ENCODE data around the gene PATZ1. TPM values are rescaled to one million over a fixed set of nuclear protein-coding genes. Genes with fewer than 3 reads are reported as not detected.

The PATZ1 gene
- total RNA-seq, 4 donors from 2014 or later: 9.2 to 38.8 (median 25.1) TPM

GRCh38 chr22:31343235-31344191 is 2.6 kb downstream of the PATZ1 start:
- DNase-seq: peak in 1 of 2 donors; percentile 40
- intact Hi-C loops (cut with DNase I; ENCODE audit: low total_unique reads): no loop called here
- H3K27me3 ChIP-seq: no peaks in the 10 kb centered on the region
- TF ChIP-seq, protein P1, sequence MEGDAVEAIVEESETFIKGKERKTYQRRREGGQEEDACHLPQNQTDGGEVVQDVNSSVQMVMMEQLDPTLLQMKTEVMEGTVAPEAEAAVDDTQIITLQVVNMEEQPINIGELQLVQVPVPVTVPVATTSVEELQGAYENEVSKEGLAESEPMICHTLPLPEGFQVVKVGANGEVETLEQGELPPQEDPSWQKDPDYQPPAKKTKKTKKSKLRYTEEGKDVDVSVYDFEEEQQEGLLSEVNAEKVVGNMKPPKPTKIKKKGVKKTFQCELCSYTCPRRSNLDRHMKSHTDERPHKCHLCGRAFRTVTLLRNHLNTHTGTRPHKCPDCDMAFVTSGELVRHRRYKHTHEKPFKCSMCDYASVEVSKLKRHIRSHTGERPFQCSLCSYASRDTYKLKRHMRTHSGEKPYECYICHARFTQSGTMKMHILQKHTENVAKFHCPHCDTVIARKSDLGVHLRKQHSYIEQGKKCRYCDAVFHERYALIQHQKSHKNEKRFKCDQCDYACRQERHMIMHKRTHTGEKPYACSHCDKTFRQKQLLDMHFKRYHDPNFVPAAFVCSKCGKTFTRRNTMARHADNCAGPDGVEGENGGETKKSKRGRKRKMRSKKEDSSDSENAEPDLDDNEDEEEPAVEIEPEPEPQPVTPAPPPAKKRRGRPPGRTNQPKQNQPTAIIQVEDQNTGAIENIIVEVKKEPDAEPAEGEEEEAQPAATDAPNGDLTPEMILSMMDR (IDR thresholded peaks at IDR 0.05): no peak
- TF ChIP-seq POLR2A (IDR thresholded peaks at IDR 0.05): no peak
- H3K4me1 ChIP-seq: peaks cover 0 to 27% of the 10 kb centered on the region in 2 donors
- no peaks in the 10 kb centered on the region for H3K36me3 ChIP-seq
- H3K4me3 ChIP-seq: no peak overlapping the region
- H3K27ac ChIP-seq: peak overlapping the region; percentile 90 to 93
- H3K9me3 ChIP-seq: no peaks in the 10 kb centered on the region

DNA sequence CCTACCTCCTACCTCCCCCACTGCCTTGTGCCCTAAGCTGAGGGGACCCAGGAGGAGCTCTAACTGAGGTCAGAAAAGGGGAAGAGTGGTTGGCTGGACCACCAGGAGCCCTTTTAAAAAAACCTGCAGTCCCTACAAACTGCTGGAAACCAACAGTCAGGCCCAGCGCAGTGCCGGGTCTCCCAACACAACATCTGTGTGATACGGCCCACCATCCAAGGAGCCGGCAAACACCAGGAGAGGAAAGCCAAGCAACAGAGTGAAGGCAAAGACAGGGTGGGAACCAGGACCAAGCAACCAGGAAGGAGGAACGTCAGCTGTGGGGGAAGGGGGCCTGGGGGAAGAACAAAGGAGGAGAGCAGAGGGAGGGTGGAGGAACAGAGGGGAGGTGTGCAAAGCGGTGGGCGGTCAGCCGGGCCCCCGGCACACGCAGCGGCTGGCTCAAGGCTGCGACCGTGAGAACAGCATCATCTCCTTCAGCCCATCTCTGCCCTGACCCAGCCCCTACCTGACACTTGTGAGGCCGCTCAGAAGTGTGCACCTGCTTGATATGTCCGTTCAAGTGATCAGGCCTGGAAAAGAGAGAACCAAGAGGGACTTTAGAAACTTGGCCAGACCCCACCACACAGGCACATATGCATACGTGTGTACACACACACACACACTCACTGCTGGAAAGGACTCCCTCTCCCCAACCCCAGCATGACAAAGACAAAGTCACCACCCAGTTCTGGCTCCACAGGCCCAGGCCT is 3.6 kb downstream of the PATZ1 start:
- intact Hi-C loops (cut with DNase I; ENCODE audit: low total_unique reads): no loop called here
- Histone ChIP-seq H3K9me3 (no peaks in the 10 kb centered on the region), H3K27me3 (no peaks in the 10 kb centered on the region), H3K36me3 (no peaks in the 10 kb centered on the region), H3K4me1 (peaks cover 0 to 27% of the 10 kb centered on the region in 2 donors), H3K27ac (peak overlapping the region; percentile 90 to 93), H3K4me3 (no peak overlapping the region)
- TF ChIP-seq, protein P1 (IDR thresholded peaks at IDR 0.05): no peak
- TF ChIP-seq POLR2A (IDR thresholded peaks at IDR 0.05): no peak
- DNase-seq: no peak

DNA sequence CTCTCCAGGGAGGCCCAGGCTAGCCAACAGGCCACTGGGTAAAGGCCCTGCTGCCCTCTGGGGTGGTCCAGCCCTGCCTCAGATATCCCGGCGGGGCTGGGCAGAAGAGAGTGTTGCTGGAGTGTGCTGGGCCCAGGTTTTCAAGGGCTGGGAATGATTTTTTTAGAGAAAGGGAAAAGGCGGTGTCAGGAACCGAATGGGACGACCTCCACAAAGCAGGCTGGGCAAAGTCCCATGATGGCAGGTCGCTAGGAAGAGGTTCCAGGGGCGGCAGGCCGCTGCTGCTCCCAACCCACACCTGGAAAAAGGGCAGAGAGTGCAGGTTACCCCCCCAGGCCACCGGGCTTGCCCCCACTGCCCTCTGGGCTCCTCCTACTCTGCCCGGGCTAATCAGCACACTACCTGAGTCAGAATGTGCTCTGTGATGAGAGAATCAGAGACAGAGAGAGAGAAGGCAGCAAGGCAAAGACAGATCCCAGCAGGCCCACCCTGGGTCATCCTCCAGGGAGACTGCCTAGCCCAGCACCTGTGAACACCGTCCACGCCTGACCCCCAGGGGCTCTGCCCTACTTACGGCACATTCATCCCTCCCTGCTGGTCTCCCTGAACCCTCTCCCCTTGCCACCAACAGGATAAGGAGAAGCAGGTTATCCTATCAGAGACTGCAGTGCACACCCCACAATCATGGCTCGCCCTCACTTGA is 4.6 kb downstream of the PATZ1 start:
- Histone ChIP-seq H3K4me3 (no peak overlapping the region), H3K4me1 (peaks cover 0 to 27% of the 10 kb centered on the region in 2 donors), H3K27me3 (no peaks in the 10 kb centered on the region), H3K9me3 (no peaks in the 10 kb centered on the region), H3K36me3 (no peaks in the 10 kb centered on the region), H3K27ac (peak overlapping the region in 1 of 2 donors; percentile 90)
- no peak for DNase-seq
- intact Hi-C loops (cut with DNase I; ENCODE audit: low total_unique reads): no loop called here
- TF ChIP-seq POLR2A (IDR thresholded peaks at IDR 0.05): no peak
- TF ChIP-seq, protein P1 (IDR thresholded peaks at IDR 0.05): no peak

- no peaks in the 10 kb centered on the region for H3K36me3 ChIP-seq
- peaks cover 0 to 27% of the 10 kb centered on the region in 2 donors for H3K4me1 ChIP-seq
- H3K27ac ChIP-seq: peak overlapping the region in 1 of 2 donors; percentile 90
- H3K9me3 ChIP-seq: no peaks in the 10 kb centered on the region
- DNase-seq: no peak
- intact Hi-C loops (cut with DNase I; ENCODE audit: low total_unique reads): no loop called here
- H3K4me3 ChIP-seq: no peak overlapping the region
- no peak for TF ChIP-seq POLR2A (IDR thresholded peaks at IDR 0.05)
- TF ChIP-seq, protein P1 (IDR thresholded peaks at IDR 0.05): no peak
- H3K27me3 ChIP-seq: no peaks in the 10 kb centered on the region
These were observed 5.3 kb downstream of the PATZ1 start for GRCh38 chr22:31340765-31341247.
